Measurements from ENCODE around the gene DCAF8. TPM values are rescaled to one million over a fixed set of nuclear protein-coding genes. Genes with fewer than 3 reads are reported as not detected.

Gene DCAF8
- total RNA-seq, 1 donor from 2014 or later, result 287 TPM

- Mint-ChIP-seq H3K4me3 (no peak overlapping the region), H3K36me3 (peaks cover 24% of the 10 kb centered on the region), H3K27ac (no peak overlapping the region), H3K27me3 (ENCODE audit: low read depth) (no peaks in the 10 kb centered on the region), H3K9me3 (no peaks in the 10 kb centered on the region), H3K4me1 (no peaks in the 10 kb centered on the region)
- no peak for TF ChIP-seq CTCF (IDR thresholded peaks at IDR 0.05; ENCODE audit: unreplicated experiment)
- DNase-seq (ENCODE audit: low spot score in 2 of 2, unreplicated experiment in 2 of 2), result no peak
These were observed 37.7 kb downstream of the DCAF8 start for GRCh38 chr1:160224606-160225005.

- no peak overlapping the region for H3K4me3 Mint-ChIP-seq
- no peak overlapping the region for H3K27ac Mint-ChIP-seq
- H3K27me3 Mint-ChIP-seq (ENCODE audit: low read depth), result no peaks in the 10 kb centered on the region
- H3K4me1 Mint-ChIP-seq, result no peaks in the 10 kb centered on the region
- TF ChIP-seq CTCF (IDR thresholded peaks at IDR 0.05; ENCODE audit: unreplicated experiment), result no peak
- no peaks in the 10 kb centered on the region for H3K9me3 Mint-ChIP-seq
- no peak for DNase-seq (ENCODE audit: low spot score in 2 of 2, unreplicated experiment in 2 of 2)
- H3K36me3 Mint-ChIP-seq, result peaks cover 13% of the 10 kb centered on the region
These were observed 39.8 kb downstream of the DCAF8 start for GRCh38 chr1:160222546-160222945.

- no peak for DNase-seq (ENCODE audit: low spot score in 2 of 2, unreplicated experiment in 2 of 2)
- no peak for TF ChIP-seq CTCF (IDR thresholded peaks at IDR 0.05; ENCODE audit: unreplicated experiment)
- Mint-ChIP-seq H3K36me3 (peaks cover 17% of the 10 kb centered on the region), H3K27me3 (ENCODE audit: low read depth) (no peaks in the 10 kb centered on the region), H3K4me1 (no peaks in the 10 kb centered on the region), H3K27ac (no peak overlapping the region), H3K9me3 (no peaks in the 10 kb centered on the region), H3K4me3 (no peak overlapping the region)
These were observed 41.3 kb downstream of the DCAF8 start for GRCh38 chr1:160221089-160221488.

- H3K4me1 Mint-ChIP-seq, result peaks cover 1% of the 10 kb centered on the region
- no peak overlapping the region for H3K4me3 Mint-ChIP-seq
- H3K27ac Mint-ChIP-seq, result peak overlapping the region; percentile 11
- no peak for TF ChIP-seq CTCF (IDR thresholded peaks at IDR 0.05; ENCODE audit: unreplicated experiment)
- no peaks in the 10 kb centered on the region for H3K27me3 Mint-ChIP-seq (ENCODE audit: low read depth)
- no peaks in the 10 kb centered on the region for H3K9me3 Mint-ChIP-seq
- no peak for DNase-seq (ENCODE audit: low spot score in 2 of 2, unreplicated experiment in 2 of 2)
- peaks cover 19% of the 10 kb centered on the region for H3K36me3 Mint-ChIP-seq
These were observed 42.0 kb downstream of the DCAF8 start for GRCh38 chr1:160220301-160220700.

GRCh38 chr1:160219062-160219929 lies 43.1 kb downstream of the DCAF8 start:
- Mint-ChIP-seq H3K4me3 (no peak overlapping the region), H3K27me3 (ENCODE audit: low read depth) (no peaks in the 10 kb centered on the region), H3K27ac (peak overlapping the region; percentile 51), H3K4me1 (peaks cover 7% of the 10 kb centered on the region), H3K9me3 (no peaks in the 10 kb centered on the region), H3K36me3 (peaks cover 19% of the 10 kb centered on the region)
- no peak for DNase-seq (ENCODE audit: low spot score in 2 of 2, unreplicated experiment in 2 of 2)
- no peak for TF ChIP-seq CTCF (IDR thresholded peaks at IDR 0.05; ENCODE audit: unreplicated experiment)

Data from mesothelial cell of epicardium (in vitro differentiated cells).